ENCODE results near the gene ZSCAN1. TPM values are rescaled to one million over a fixed set of nuclear protein-coding genes. Genes with fewer than 3 reads are reported as not detected.

ZSCAN1 gene
- total and polyA plus RNA-seq, 10 of the 15 experiments (the other 5 are each of a cell fraction or from before 2014, with no cell fraction given): not detected

GRCh38 chr19:58096884-58097283 lies 63.1 kb downstream of the ZSCAN1 start (continued):
- TF ChIP-seq HSF1 (IDR thresholded peaks at IDR 0.05; ENCODE audit: low read depth, low read length) (no peak), BMI1 (IDR thresholded peaks at IDR 0.05; ENCODE audit: borderline replicate concordance) (no peak), MXI1 (IDR thresholded peaks at IDR 0.05; ENCODE audit: low read depth, low read length) (no peak), ASH2L (IDR thresholded peaks at IDR 0.05; ENCODE audit: borderline replicate concordance, low read depth) (no peak), CBX5 (IDR thresholded peaks at IDR 0.05; ENCODE audit: low read depth) (no peak), IKZF1 (conservative IDR thresholded peaks at IDR 0.05) (no peak), BRCA1 (IDR thresholded peaks at IDR 0.05; ENCODE audit: low read depth, low read length) (no peak), POLR2A (IDR thresholded peaks at IDR 0.05; ENCODE audit: low read depth, low read length) (no peak), SIN3A (IDR thresholded peaks at IDR 0.05; ENCODE audit: low read depth, low read length) (no peak), KAT2A (conservative IDR thresholded peaks at IDR 0.05; ENCODE audit: control insufficient read depth, low read depth, low read length) (no peak)

- Histone ChIP-seq H3K27ac (ENCODE audit: control insufficient read depth, insufficient read depth) (no peak overlapping the region), H3K4me2 (ENCODE audit: control insufficient read depth, insufficient read depth) (no peak overlapping the region), H2AFZ (ENCODE audit: control insufficient read depth, low read depth, low read length) (no peak overlapping the region), H4K20me1 (ENCODE audit: control insufficient read depth, insufficient read depth) (no peaks in the 10 kb centered on the region), H3K9ac (ENCODE audit: control insufficient read depth, insufficient read depth, low read length) (no peak overlapping the region), H3K36me3 (ENCODE audit: control insufficient read depth in 2 of 2, insufficient read depth in 2 of 2, low read length in 1 of 2) (no peaks in the 10 kb centered on the region), H3K4me3 (no peak overlapping the region), H3K79me2 (ENCODE audit: control insufficient read depth, insufficient read depth, low read length) (no peaks in the 10 kb centered on the region), H3K9me3 (replicated peaks; ENCODE audit: control insufficient read depth, insufficient read depth, low read length) (peaks cover 13% of the 10 kb centered on the region; the same call in 2 of the 3 replicates), H3K4me1 (ENCODE audit: control insufficient read depth, insufficient read depth, low read length) (no peaks in the 10 kb centered on the region), H3K27me3 (replicated peaks in 1 of 2; ENCODE audit: control insufficient read depth in 2 of 2, insufficient read depth in 2 of 2, low read length in 1 of 2) (no peaks in the 10 kb centered on the region)
- in situ Hi-C loops (cut with MboI): no loop called here
- ATAC-seq (no peak), FAIRE-seq (no peak), DNase-seq (ENCODE audit: low read depth, low spot score) (no peak)
- TF ChIP-seq YBX1 (IDR thresholded peaks at IDR 0.05) (no peak), KDM1A (IDR thresholded peaks at IDR 0.05; ENCODE audit: borderline replicate concordance) (no peak), CHD1 (IDR thresholded peaks at IDR 0.05; ENCODE audit: low read depth, low read length) (no peak), ZSCAN29 (IDR thresholded peaks at IDR 0.05) (no peak), IRF4 (IDR thresholded peaks at IDR 0.05; ENCODE audit: low read depth, low read length) (no peak), ZZZ3 (IDR thresholded peaks at IDR 0.05; ENCODE audit: control insufficient read depth, insufficient read length, low read depth) (no peak), USF2 (IDR thresholded peaks at IDR 0.05; ENCODE audit: borderline replicate concordance, low read depth, low read length) (no peak), KLF5 (IDR thresholded peaks at IDR 0.05; ENCODE audit: partially characterized antibody) (no peak)
- ChIA-PET POLR2A (no interaction called here), RAD21 (ENCODE audit: unreplicated experiment) (no interaction called here), CTCF (no interaction called here), SMC1A (ENCODE audit: uncharacterized antibody, unreplicated experiment) (no interaction called here)
- WGBS (ENCODE audit: insufficient coverage, insufficient replicate concordance, low lambda C conversion rate, missing lambda C conversion rate): 70% methylated on average over 5 of the region's 8 CpGs
- BruUV-seq (replicated peaks): no TSS peak
- intact Hi-C loops (cut with micrococcal nuclease; ENCODE audit: unreplicated experiment): no loop called here
These were observed 63.5 kb downstream of the ZSCAN1 start for GRCh38 chr19:58097349-58097748.

All from GM12878 (cell line).